ENCODE results near the gene ORC3. TPM values are rescaled to one million over a fixed set of nuclear protein-coding genes. Genes with fewer than 3 reads are reported as not detected.
"Not testable (repeated sequence)": the region's sequence is repeated elsewhere in the genome, so short reads cannot be mapped to it uniquely, and the experiment has no call there.

ORC3 gene
- total RNA-seq, 2 experiments from 2014 or later: 24.1 to 24.5 TPM

DNA sequence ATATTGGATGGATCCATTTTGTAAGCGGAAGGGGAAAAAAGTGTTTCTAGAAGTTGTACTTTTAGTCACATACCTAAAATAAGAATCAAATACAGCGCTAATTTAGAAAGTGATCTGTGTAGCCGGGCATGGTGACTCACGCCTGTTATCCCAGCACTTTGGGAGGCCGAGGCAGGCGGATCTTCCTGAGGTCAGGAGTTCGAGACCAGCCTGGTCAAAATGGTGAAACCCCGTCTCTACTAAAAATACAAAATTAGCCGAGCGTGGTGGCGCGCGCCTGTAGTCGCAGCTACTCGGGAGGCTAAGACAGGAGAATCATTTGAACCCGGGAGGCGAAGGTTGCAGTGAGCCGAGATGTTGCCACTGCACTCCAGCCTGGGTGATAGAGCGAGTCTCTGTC lies 113.1 kb downstream of the ORC3 start:
- H3K27ac Mint-ChIP-seq: peak overlapping the region; percentile 96
- POLR2A ChIA-PET: interaction anchor here (0.7 to 5.0 kb wide), 19 partner anchors 9 to 296 kb away, joined by 3 to 38 read pairs (median 7); partner anchors contain the start of genes CFAP206, ORC3 and RARS2
- peaks cover 30% of the 10 kb centered on the region for H3K36me3 Mint-ChIP-seq (ENCODE audit: low read depth)
- H3K9me3 Mint-ChIP-seq, H3K27me3 Mint-ChIP-seq, CTCF ChIA-PET, DNase-seq: not testable (repeated sequence)
- H3K4me3 Mint-ChIP-seq: peak overlapping the region; percentile 98
- H3K4me1 Mint-ChIP-seq: peaks cover 53% of the 10 kb centered on the region

DNA sequence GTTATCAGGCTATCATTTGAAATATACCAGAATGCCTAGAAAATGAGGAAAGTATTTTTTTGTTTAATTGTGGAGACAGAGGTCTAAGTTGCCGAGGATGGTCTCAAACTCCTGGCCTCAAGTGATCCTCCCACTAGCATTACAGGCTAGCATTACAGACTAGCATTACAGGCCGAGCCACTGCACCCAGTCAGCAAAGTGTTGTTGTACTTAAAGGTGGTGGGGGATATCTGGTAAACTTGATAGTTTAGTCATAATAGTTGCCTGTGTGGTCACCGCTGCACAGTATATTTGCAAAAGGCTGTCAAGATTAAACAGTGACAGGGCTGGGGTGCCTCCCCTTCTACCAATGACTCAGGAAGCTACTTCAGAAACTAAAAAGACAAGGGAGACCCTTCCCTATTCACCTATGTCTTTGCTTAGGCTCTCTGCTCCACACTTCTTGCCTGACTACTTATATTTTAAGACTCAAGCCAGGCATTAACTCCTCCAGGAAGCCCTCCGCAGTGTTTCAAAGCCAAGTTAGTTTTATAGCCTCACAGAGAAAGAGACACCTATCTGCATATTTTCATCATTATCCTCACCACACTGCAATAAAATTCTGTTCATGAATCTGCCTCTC lies 115.2 kb downstream of the ORC3 start:
- Mint-ChIP-seq H3K9me3 (no peaks in the 10 kb centered on the region), H3K27me3 (no peaks in the 10 kb centered on the region), H3K4me3 (no peak overlapping the region), H3K27ac (peak overlapping the region; percentile 47), H3K4me1 (peaks cover 43% of the 10 kb centered on the region), H3K36me3 (ENCODE audit: low read depth) (peaks cover 10% of the 10 kb centered on the region)
- DNase-seq: peak; percentile 67
- CTCF ChIA-PET: interaction anchor here (0.8 to 1.5 kb wide), 3 partner anchors 12 to 312 kb away, joined by 3 to 4 read pairs (median 3); no protein-coding TSS in a partner anchor
- POLR2A ChIA-PET: interaction anchor here (0.8 to 3.8 kb wide), 8 partner anchors 9 to 49 kb away, joined by 3 to 15 read pairs (median 4); no protein-coding TSS in a partner anchor

DNA sequence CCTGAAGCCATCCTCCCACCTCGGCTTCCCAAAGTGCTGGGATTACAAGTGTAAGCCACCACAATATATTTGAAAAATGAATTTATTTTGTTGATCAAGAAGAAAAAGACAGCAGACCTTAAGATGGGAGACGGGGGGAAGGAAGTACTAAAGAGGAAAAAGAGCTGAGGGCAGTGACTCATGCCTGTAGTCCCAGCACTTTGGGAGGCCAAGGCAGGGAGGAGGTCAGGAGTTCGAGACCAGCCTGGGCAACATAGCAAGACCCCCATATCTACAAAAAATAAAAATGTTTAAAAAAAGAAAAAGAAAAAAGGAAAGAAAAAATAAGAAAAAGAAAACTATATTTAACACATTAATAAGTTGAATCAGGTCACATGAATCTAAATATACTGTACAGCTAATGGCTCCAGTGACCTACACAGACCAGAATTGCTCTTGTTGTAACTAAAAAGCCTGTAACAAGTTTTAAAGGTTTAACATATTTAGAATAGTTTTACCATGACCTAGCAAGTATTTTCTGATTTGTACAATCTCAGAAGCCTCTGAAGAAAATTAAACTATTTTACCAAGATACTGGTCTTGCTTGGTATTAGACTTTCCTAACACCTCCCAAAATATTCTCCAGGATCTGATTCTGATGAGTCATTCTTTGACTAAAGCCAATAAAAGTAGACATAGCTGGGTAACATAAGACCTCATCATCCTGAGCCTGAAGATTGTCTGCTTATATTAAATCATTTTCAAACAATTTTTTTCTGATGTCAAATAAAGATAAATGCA lies 116.4 kb downstream of the ORC3 start:
- DNase-seq: no peak
- Mint-ChIP-seq H3K36me3 (ENCODE audit: low read depth) (no peaks in the 10 kb centered on the region), H3K4me1 (peaks cover 44% of the 10 kb centered on the region), H3K27me3 (no peaks in the 10 kb centered on the region), H3K4me3 (no peak overlapping the region), H3K27ac (peak overlapping the region; percentile 3), H3K9me3 (no peaks in the 10 kb centered on the region)
- CTCF ChIA-PET: interaction anchor here (0.8 kb wide), 1 partner anchor 15 kb away, joined by 3 read pairs; no protein-coding TSS in a partner anchor
- POLR2A ChIA-PET: interaction anchor here (0.8 to 3.8 kb wide), 7 partner anchors 11 to 50 kb away, joined by 3 to 15 read pairs (median 3); no protein-coding TSS in a partner anchor

DNA sequence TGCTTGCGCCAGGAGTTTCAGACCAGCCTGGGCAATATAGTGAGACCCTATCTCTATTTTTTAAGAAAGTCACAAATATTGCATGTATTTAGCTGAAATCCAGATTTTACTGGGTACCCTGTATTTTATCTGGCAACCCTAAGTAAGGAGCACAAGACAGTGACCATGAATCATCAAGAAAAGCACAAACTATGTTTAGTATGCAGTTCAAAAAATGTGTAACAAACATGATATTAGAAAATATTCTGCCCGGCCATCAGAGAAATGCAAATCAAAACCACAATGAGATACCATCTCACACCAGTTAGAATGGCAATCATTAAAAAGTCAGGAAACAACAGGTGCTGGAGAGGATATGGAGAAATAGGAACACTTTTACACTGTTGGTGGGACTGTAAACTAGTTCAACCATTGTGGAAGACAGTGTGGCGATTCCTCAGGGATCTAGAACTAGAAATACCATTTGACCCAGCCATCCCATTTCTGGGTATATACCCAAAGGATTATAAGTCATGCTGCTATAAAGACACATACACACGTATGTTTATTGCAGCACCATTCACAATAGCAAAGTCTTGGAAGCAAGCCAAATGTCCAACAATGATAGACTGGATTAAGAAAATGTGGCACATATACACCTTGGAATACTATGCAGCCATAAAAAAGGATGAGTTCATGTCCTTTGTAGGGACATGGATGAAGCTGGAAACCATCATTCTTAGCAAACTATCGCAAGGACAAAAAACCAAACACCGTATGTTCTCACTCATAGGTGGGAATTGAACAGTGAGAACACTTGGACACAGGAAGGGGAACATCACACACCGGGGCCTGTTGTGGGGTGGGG lies 118.9 kb downstream of the ORC3 start:
- H3K9me3 Mint-ChIP-seq; DNase-seq; H3K4me3 Mint-ChIP-seq; H3K27ac Mint-ChIP-seq; POLR2A ChIA-PET; CTCF ChIA-PET; H3K36me3 Mint-ChIP-seq (ENCODE audit: low read depth); H3K27me3 Mint-ChIP-seq: not testable (repeated sequence)
- peaks cover 36% of the 10 kb centered on the region for H3K4me1 Mint-ChIP-seq

DNA sequence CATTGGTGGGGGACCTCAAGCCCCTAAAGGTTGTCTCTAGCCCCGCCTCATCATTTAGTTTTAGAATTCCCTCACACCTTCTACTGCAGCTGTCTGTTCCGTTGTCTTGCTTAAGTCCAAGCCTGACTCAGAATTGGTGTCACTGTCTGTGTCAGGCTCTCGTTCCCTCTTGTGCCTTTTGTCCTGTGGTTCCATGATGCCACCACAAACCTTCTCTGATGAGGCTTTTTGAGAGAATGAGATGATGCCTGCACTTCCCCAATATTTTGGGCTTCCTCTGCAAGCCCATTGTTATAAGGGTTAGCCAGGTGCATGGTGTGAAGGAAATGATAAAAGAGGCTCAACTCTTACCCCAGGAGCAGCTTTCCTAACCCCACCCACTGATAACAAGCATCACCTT lies 120.2 kb downstream of the ORC3 start:
- no peaks in the 10 kb centered on the region for H3K9me3 Mint-ChIP-seq
- no peak for DNase-seq
- H3K27me3 Mint-ChIP-seq: no peaks in the 10 kb centered on the region
- ChIA-PET CTCF (no interaction called here), POLR2A (no interaction called here)
- no peak overlapping the region for H3K27ac Mint-ChIP-seq
- peaks cover 36% of the 10 kb centered on the region for H3K4me1 Mint-ChIP-seq
- H3K36me3 Mint-ChIP-seq (ENCODE audit: low read depth): no peaks in the 10 kb centered on the region
- no peak overlapping the region for H3K4me3 Mint-ChIP-seq

DNA sequence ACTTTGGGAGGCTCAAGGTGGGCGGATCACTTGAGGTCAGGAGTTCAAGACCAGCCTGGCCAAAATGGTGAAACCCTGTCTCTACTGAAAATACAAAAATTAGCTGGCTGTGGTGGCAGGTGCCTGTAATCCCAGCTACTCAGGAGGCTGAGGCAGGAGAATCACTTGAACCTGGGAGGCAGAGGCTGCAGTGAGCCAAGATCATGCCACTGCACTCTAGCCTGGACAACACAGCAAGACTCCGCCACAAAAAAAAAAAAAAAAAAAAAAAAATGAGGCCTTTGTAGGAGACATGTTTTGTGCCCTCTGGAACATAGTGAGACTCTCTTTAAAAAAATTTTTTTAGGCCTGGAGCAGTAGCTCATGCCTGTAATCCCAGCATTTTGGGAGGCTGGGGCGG lies 122.8 kb downstream of the ORC3 start:
- H3K36me3 Mint-ChIP-seq (ENCODE audit: low read depth); CTCF ChIA-PET; H3K4me3 Mint-ChIP-seq; H3K9me3 Mint-ChIP-seq; H3K27me3 Mint-ChIP-seq; H3K27ac Mint-ChIP-seq; DNase-seq: not testable (repeated sequence)
- H3K4me1 Mint-ChIP-seq: peaks cover 22% of the 10 kb centered on the region
- POLR2A ChIA-PET: interaction anchor here (1.3 to 1.4 kb wide), 3 partner anchors 10 to 124 kb away, joined by 3 to 5 read pairs (median 3); partner anchors contain the start of gene AKIRIN2

DNA sequence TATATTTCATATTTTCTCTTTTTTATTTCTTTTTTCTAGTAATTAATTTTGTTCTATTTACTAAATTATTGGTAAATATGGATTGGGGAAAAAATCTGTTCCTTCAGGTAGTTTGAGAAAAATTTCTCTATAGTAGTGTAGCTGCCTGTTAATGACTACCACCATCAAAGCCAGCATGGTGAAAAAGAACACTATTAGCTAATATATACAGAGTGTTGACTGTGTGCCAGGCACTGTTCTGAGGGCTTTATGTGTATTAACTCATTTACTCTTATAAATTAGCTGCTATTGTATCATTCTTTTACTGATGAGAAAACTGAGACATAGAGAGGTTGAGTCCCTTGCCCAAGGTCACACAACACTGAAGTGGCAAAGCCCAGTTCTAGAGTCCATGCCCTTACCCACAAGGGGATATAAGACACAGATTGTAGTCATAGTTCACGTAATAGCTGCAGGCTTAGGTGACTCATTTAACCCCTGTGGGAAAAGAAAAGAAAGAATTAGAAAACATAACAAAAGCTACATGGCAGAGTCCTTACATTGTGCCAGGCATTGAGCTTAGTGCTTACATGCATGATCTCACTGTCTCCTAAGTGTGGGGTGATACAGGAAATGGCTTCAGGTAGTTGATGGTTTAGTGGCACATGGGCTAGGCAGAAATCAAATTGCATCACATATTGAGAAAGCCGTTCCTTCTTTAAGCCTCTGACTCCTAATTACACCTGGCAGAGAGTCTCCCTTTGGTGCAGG lies 124.3 kb downstream of the ORC3 start:
- peaks cover 35% of the 10 kb centered on the region for H3K4me1 Mint-ChIP-seq
- H3K36me3 Mint-ChIP-seq (ENCODE audit: low read depth): no peaks in the 10 kb centered on the region
- no peaks in the 10 kb centered on the region for H3K9me3 Mint-ChIP-seq
- CTCF ChIA-PET: interaction anchor here (0.6 to 1.4 kb wide), 2 partner anchors 12 to 42 kb away, joined by 5 read pairs; partner anchors contain the start of gene AKIRIN2
- POLR2A ChIA-PET: interaction anchor here (0.7 to 1.8 kb wide), 6 partner anchors 9 to 117 kb away, joined by 3 to 16 read pairs (median 6); partner anchors contain the start of gene AKIRIN2
- no peaks in the 10 kb centered on the region for H3K27me3 Mint-ChIP-seq
- H3K27ac Mint-ChIP-seq: peak overlapping the region; percentile 63
- no peak overlapping the region for H3K4me3 Mint-ChIP-seq
- no peak for DNase-seq

Other genes starting within 250 kb of the ORC3 start
- 1 to 10 TPM in 1 of 2 experiments, under 1 TPM in 1; 0.86 to 1.4 TPM for gene C6orf163, start 245.3 kb upstream of the ORC3 start, total RNA-seq
- gene CFAP206, start 182.2 kb upstream of the ORC3 start, total RNA-seq: not detected
- gene SLC35A1, start 117.2 kb upstream of the ORC3 start, total RNA-seq: 10 to 100 TPM; 14.2 to 14.6 TPM
- 10 to 100 TPM; 23.2 to 24.3 TPM for gene RARS2, start 148 bp upstream of the ORC3 start, total RNA-seq
- 10 to 100 TPM; 56.5 to 58.5 TPM for gene AKIRIN2, start 112.1 kb downstream of the ORC3 start, total RNA-seq